ENCODE data around the gene C10orf105. TPM values are rescaled to one million over a fixed set of nuclear protein-coding genes. Genes with fewer than 3 reads are reported as not detected.

The C10orf105 gene
- polyA plus RNA-seq, 1 of the 3 experiments (the other 2 are of a cell fraction): not detected

DNA sequence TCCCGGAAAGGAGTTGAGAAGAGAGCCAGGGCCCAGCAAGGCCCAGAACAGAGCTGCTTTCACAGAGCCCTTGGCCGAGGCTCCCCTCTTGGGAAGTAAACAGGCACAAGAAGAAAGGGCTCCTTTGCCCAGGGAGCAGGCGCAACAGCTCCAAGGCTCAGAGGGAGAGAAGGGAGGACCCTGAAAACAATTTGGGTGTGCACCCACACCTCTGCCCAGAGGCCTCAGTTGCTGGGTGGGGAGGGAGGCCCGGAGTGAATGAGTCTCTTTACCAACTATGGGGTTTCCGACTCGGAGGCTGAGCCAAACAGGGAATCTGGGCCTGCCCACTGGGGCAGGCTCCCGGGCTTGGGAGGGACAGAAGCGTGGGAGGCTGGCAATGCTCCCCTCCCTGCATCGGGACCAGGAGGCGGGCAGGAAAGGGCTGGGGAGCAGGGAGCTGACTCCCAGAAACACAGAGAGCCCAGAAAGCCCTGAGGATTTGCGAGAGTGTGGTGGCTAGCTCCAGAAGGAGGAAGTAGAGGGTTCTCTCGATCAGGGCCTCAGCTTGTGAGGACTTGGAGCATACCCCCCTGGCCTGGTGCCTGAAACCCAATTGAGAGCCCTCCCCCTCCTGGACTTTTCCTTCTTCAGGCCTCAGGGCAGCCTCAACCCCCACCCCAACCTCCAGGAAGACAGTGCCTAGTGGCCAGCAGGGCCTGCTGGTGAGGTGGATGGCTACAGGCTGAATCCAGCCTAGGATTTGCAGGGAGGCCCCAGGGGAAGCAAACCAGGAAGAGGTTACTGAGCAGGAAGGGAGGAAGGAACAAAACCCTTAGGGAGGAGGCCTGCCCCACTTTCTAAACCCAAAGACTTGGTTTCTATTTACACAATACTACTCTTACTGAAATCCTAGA lies 6.2 kb downstream of the C10orf105 start:
- Histone ChIP-seq H3K27ac (ENCODE audit: low read depth in 2 of 2, low read length in 1 of 2) (no peak overlapping the region; a peak in 1 of 4 replicates), H3K9me3 (no peaks in the 10 kb centered on the region), H3K9me2 (no peaks in the 10 kb centered on the region), H3K36me3 (replicated peaks in 1 of 2; ENCODE audit: control insufficient read depth in 1 of 2, insufficient read depth in 2 of 2, low read length in 1 of 2) (no peaks in the 10 kb centered on the region), H3K4me3 (ENCODE audit: low read depth in 2 of 2, low read length in 1 of 2) (no peak overlapping the region), H2AFZ (ENCODE audit: low read depth) (no peak overlapping the region), H3K9ac (no peak overlapping the region), H3K4me2 (no peak overlapping the region), H3F3A (replicated peaks; ENCODE audit: insufficient read depth) (no peaks in the 10 kb centered on the region), H3K79me2 (ENCODE audit: insufficient read depth) (no peaks in the 10 kb centered on the region), H3K27me3 (ENCODE audit: insufficient read depth) (no peaks in the 10 kb centered on the region; the same call in 1 of the 2 replicates), H3K4me1 (ENCODE audit: control insufficient read depth in 1 of 2, insufficient read depth in 2 of 2, low read depth in 1 of 2, low read length in 1 of 2) (peaks cover 0 to 37% of the 10 kb centered on the region in 2 experiments; a peak in 1 of 4 replicates), H4K20me1 (ENCODE audit: insufficient read depth) (no peaks in the 10 kb centered on the region)
- TF ChIP-seq TCF12 (IDR thresholded peaks at IDR 0.05): no peak
- ChIA-PET CTCF (interaction anchor here (0.6 to 14.1 kb wide), 10 partner anchors 12 to 398 kb away, joined by 3 to 195 read pairs (median 4); partner anchors contain the start of gene VSIR), POLR2A (no interaction called here)
- 59% methylated on average over 10 of the region's 12 CpGs for WGBS (ENCODE audit: low lambda C conversion rate)
- no peak for DNase-seq

DNA sequence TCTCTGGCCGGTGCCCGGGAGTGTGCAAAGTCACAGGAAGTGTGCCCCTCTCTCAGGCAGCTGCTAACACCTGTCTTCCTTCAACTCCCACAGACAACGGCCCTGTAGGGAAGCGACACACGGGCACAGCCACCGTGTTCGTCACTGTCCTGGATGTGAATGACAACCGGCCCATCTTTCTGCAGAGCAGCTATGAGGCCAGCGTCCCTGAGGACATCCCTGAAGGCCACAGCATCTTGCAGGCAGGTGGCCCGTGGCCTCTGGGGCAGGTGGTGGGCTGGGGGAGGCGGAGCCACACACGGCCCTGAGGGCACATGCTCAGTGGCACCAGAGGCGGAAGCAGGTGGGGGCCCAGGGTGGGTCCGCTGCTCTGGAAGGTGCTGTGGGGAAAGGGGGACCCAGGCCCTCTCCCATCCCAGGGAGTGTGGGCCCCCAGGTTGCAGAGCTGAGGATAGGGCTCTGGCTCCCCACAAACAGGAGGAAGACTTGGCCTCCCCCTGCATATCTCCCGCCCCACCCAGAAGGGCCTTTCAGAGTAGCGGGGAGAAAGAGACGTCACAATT lies 6.9 kb downstream of the C10orf105 start:
- no peak overlapping the region for H3K9ac ChIP-seq
- CTCF ChIA-PET: interaction anchor here (0.6 to 14.1 kb wide), 10 partner anchors 15 to 397 kb away, joined by 3 to 195 read pairs (median 4); partner anchors contain the start of gene VSIR
- H4K20me1 ChIP-seq (ENCODE audit: insufficient read depth): no peaks in the 10 kb centered on the region
- POLR2A ChIA-PET: no interaction called here
- no peaks in the 10 kb centered on the region for H3K36me3 ChIP-seq (replicated peaks in 1 of 2; ENCODE audit: control insufficient read depth in 1 of 2, insufficient read depth in 2 of 2, low read length in 1 of 2)
- H3K9me3 ChIP-seq: no peaks in the 10 kb centered on the region
- WGBS (ENCODE audit: low lambda C conversion rate): 87% methylated on average over 10 of the region's 17 CpGs
- H3K4me2 ChIP-seq: no peak overlapping the region
- H2AFZ ChIP-seq (ENCODE audit: low read depth): no peak overlapping the region
- H3F3A ChIP-seq (replicated peaks; ENCODE audit: insufficient read depth): no peaks in the 10 kb centered on the region
- no peaks in the 10 kb centered on the region for H3K9me2 ChIP-seq
- no peak overlapping the region for H3K4me3 ChIP-seq (ENCODE audit: low read depth in 2 of 2, low read length in 1 of 2)
- DNase-seq: no peak
- no peaks in the 10 kb centered on the region; the same call in 1 of the 2 replicates for H3K27me3 ChIP-seq (ENCODE audit: insufficient read depth)
- TF ChIP-seq ELF1 (IDR thresholded peaks at IDR 0.05): no peak
- no peak for TF ChIP-seq FOSL2 (IDR thresholded peaks at IDR 0.05; ENCODE audit: borderline replicate concordance, low read depth)
- no peak for TF ChIP-seq RAD21 (IDR thresholded peaks at IDR 0.05; ENCODE audit: low read length)
- TF ChIP-seq TCF12 (IDR thresholded peaks at IDR 0.05): no peak
- TF ChIP-seq, protein P1, sequence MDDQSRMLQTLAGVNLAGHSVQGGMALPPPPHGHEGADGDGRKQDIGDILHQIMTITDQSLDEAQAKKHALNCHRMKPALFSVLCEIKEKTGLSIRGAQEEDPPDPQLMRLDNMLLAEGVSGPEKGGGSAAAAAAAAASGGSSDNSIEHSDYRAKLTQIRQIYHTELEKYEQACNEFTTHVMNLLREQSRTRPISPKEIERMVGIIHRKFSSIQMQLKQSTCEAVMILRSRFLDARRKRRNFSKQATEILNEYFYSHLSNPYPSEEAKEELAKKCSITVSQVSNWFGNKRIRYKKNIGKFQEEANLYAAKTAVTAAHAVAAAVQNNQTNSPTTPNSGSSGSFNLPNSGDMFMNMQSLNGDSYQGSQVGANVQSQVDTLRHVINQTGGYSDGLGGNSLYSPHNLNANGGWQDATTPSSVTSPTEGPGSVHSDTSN (IDR thresholded peaks at IDR 0.05): no peak
- TF ChIP-seq, protein P2, sequence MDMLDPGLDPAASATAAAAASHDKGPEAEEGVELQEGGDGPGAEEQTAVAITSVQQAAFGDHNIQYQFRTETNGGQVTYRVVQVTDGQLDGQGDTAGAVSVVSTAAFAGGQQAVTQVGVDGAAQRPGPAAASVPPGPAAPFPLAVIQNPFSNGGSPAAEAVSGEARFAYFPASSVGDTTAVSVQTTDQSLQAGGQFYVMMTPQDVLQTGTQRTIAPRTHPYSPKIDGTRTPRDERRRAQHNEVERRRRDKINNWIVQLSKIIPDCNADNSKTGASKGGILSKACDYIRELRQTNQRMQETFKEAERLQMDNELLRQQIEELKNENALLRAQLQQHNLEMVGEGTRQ (IDR thresholded peaks at IDR 0.05; ENCODE audit: borderline replicate concordance, low read depth, low read length): no peak
- TF ChIP-seq, protein P3, sequence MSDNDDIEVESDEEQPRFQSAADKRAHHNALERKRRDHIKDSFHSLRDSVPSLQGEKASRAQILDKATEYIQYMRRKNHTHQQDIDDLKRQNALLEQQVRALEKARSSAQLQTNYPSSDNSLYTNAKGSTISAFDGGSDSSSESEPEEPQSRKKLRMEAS (IDR thresholded peaks at IDR 0.05; ENCODE audit: low read depth): no peak
- no peak for TF ChIP-seq CHD2 (IDR thresholded peaks at IDR 0.05; ENCODE audit: low read length, partially characterized antibody)
- H3K27ac ChIP-seq (ENCODE audit: low read depth in 2 of 2, low read length in 1 of 2): no peak overlapping the region; a peak in 1 of 4 replicates
- no peaks in the 10 kb centered on the region for H3K79me2 ChIP-seq (ENCODE audit: insufficient read depth)
- H3K4me1 ChIP-seq (ENCODE audit: control insufficient read depth in 1 of 2, insufficient read depth in 2 of 2, low read depth in 1 of 2, low read length in 1 of 2): peaks cover 0 to 32% of the 10 kb centered on the region in 2 experiments; a peak in 1 of 4 replicates
